Measurements from ENCODE around the gene MYO9B. TPM values are rescaled to one million over a fixed set of nuclear protein-coding genes. Genes with fewer than 3 reads are reported as not detected.
"Not testable (repeated sequence)": the region's sequence is repeated elsewhere in the genome, so short reads cannot be mapped to it uniquely, and the experiment has no call there.

MYO9B gene
- polyA plus RNA-seq, 3 donors, result 5.9 to 366 (median 7.5) TPM

GRCh38 chr19:17137417-17137816 lies 61.8 kb downstream of the MYO9B start:
- no peak overlapping the region for H2AFZ ChIP-seq (ENCODE audit: insufficient read depth, low read depth, low read length, poor library complexity, severe bottlenecking)
- H3K9me3 Mint-ChIP-seq, result peaks cover 0 to 6% (median 3%) of the 10 kb centered on the region in 7 donors
- peak overlapping the region; percentile 90 to 96 (median 91) for H3K27ac Mint-ChIP-seq
- H3K36me3 Mint-ChIP-seq, result peaks cover 53 to 73% of the 10 kb centered on the region in 2 donors
- peaks cover 22 to 23% of the 10 kb centered on the region in 2 donors for H3K4me1 ChIP-seq (ENCODE audit: control insufficient read depth in 1 of 2, insufficient read depth in 2 of 2, low read length in 2 of 2)
- peak overlapping the region in 1 of 2 donors; percentile 65 for H3K27ac ChIP-seq (ENCODE audit: low read depth in 1 of 2, low read length in 2 of 2)
- 92% methylated on average over 8 of the region's 10 CpGs for WGBS (ENCODE audit: insufficient coverage)
- no peak overlapping the region for H3K4me3 Mint-ChIP-seq
- no peak overlapping the region for H3K4me2 ChIP-seq (replicated peaks; ENCODE audit: extremely low read depth, low read length, poor library complexity, severe bottlenecking)
- H3K4me1 Mint-ChIP-seq, result peaks cover 43% of the 10 kb centered on the region
- H3K79me2 ChIP-seq (ENCODE audit: insufficient read depth, low read length), result peaks cover 90% of the 10 kb centered on the region
- intact Hi-C loops (cut with micrococcal nuclease), result loop anchor here in 1 of 2 donors (5.0 kb wide), 2 partner anchors 45 to 60 kb away; partner anchors contain the start of genes HAUS8 and MYO9B
- peaks cover 18 to 41% of the 10 kb centered on the region in 2 donors for H3K36me3 ChIP-seq (replicated peaks in 1 of 2; ENCODE audit: control insufficient read depth in 1 of 2, insufficient read depth in 2 of 2, low read length in 2 of 2)
- H3K4me3 ChIP-seq (replicated peaks in 1 of 3; ENCODE audit: low read depth in 2 of 3, low read length in 3 of 3), result no peak overlapping the region
- no peaks in the 10 kb centered on the region for H3K9me3 ChIP-seq (replicated peaks in 1 of 2; ENCODE audit: control insufficient read depth in 1 of 2, insufficient read depth in 1 of 2, low read length in 2 of 2)
- H3K9ac ChIP-seq (ENCODE audit: insufficient read depth, low read length, poor library complexity, severe bottlenecking), result no peak overlapping the region
- H4K20me1 ChIP-seq (ENCODE audit: insufficient read depth, low read length), result peaks cover 13% of the 10 kb centered on the region
- peaks cover 0 to 1% (median 0%) of the 10 kb centered on the region in 3 donors for H3K27me3 Mint-ChIP-seq (ENCODE audit: low read depth in 3 of 3)
- no peak for TF ChIP-seq CTCF (IDR thresholded peaks at IDR 0.05)
- no peak for DNase-seq
- no peaks in the 10 kb centered on the region for H3K27me3 ChIP-seq (ENCODE audit: control insufficient read depth in 2 of 2, insufficient read depth in 2 of 2, low read length in 2 of 2)

- not testable (repeated sequence) for H3K4me2 ChIP-seq (replicated peaks; ENCODE audit: extremely low read depth, low read length, poor library complexity, severe bottlenecking); H3K9me3 Mint-ChIP-seq; H3K27me3 ChIP-seq (ENCODE audit: control insufficient read depth in 2 of 2, insufficient read depth in 2 of 2, low read length in 2 of 2); H3K27me3 Mint-ChIP-seq (ENCODE audit: low read depth in 3 of 3); H3K9me3 ChIP-seq (replicated peaks in 1 of 2; ENCODE audit: control insufficient read depth in 1 of 2, insufficient read depth in 1 of 2, low read length in 2 of 2); H3K4me3 Mint-ChIP-seq; H3K9ac ChIP-seq (ENCODE audit: insufficient read depth, low read length, poor library complexity, severe bottlenecking); H3K4me3 ChIP-seq (replicated peaks in 1 of 3; ENCODE audit: low read depth in 2 of 3, low read length in 3 of 3); H2AFZ ChIP-seq (ENCODE audit: insufficient read depth, low read depth, low read length, poor library complexity, severe bottlenecking)
- Mint-ChIP-seq H3K36me3 (peaks cover 59 to 80% of the 10 kb centered on the region in 2 donors), H3K4me1 (peaks cover 39% of the 10 kb centered on the region), H3K27ac (peak overlapping the region; percentile 90 to 96 (median 91))
- Histone ChIP-seq H3K4me1 (ENCODE audit: control insufficient read depth in 1 of 2, insufficient read depth in 2 of 2, low read length in 2 of 2) (peaks cover 22 to 23% of the 10 kb centered on the region in 2 donors), H3K36me3 (replicated peaks in 1 of 2; ENCODE audit: control insufficient read depth in 1 of 2, insufficient read depth in 2 of 2, low read length in 2 of 2) (peaks cover 25 to 49% of the 10 kb centered on the region in 2 donors), H4K20me1 (ENCODE audit: insufficient read depth, low read length) (peaks cover 18% of the 10 kb centered on the region), H3K79me2 (ENCODE audit: insufficient read depth, low read length) (peaks cover 90% of the 10 kb centered on the region), H3K27ac (ENCODE audit: low read depth in 1 of 2, low read length in 2 of 2) (peak overlapping the region; percentile 79 to 81)
- peak; percentile 93 to 98 (median 98) for DNase-seq
- intact Hi-C loops (cut with micrococcal nuclease), result loop anchor here in 1 of 2 donors (1.0 to 5.0 kb wide), 3 partner anchors 28 to 61 kb away; partner anchors contain the start of genes HAUS8 and MYO9B
- WGBS (ENCODE audit: insufficient coverage), result 33% methylated on average over 3 of the region's 10 CpGs
These were observed 62.7 kb downstream of the MYO9B start for GRCh38 chr19:17138052-17138846.

Data from CD14-positive monocyte (primary cell).